BJ (cell line): Measurements from ENCODE around the gene KRT72. TPM values are rescaled to one million over a fixed set of nuclear protein-coding genes. Genes with fewer than 3 reads are reported as not detected.

Experiments
- CTCF ChIA-PET: fragments of 350-600 bp; formaldehyde crosslinking; extraction: SDS; loops from one replicate; lab custom pipeline; 2021; ENCODE audit warnings: antibody characterized with exemption, inconsistent platforms; lab: Yijun Ruan, JAX
- POLR2A ChIA-PET: fragments of 300-600 bp; sonication (Branson Sonifier 250); formaldehyde crosslinking; extraction: SDS; loops from one replicate; lab custom pipeline; 2021; ENCODE audit warnings: antibody characterized with exemption; lab: Charles Lee
- DNase-seq: peaks from one replicate; pipeline ENCODE4 v3.0.0-alpha.2; 2011; ENCODE audit warnings: low read depth
- H3K27me3 ChIP-seq: 2 replicates; pipeline ENCODE4 v1.6.0; 2011; ENCODE audit warnings: low read length; ENCODE audit not compliant: control insufficient read depth, insufficient read depth
- H3K36me3 ChIP-seq: 2 replicates; pipeline ENCODE4 v1.5.1; 2011; ENCODE audit warnings: low read length; ENCODE audit not compliant: control insufficient read depth, insufficient read depth
- H3K4me3 ChIP-seq: 2 replicates; pipeline ENCODE4 v1.5.1; 2011; ENCODE audit warnings: low read depth, mild to moderate bottlenecking, control low read depth, low read length
- CTCF ChIP-seq: IDR thresholded peaks from 2 replicates; pipeline ENCODE4 v1.5.1; 2011; ENCODE audit warnings: low read depth, mild to moderate bottlenecking, control low read depth, inconsistent platforms, low read length, moderate library complexity; ENCODE audit not compliant: insufficient read depth
- polyA plus RNA-seq: library from polyadenylated mRNA; depleted of rRNA; stranded (reverse); fragments of >200 nt; gene quantifications from 2 replicates; pipeline ENCODE4 v1.2.3, GENCODE V29; 2011

The KRT72 gene
- polyA plus RNA-seq, 1 experiment = not detected

GRCh38 chr12:52577316-52577715, 23.9 kb downstream of the KRT72 start:
- CTCF ChIA-PET = interaction anchor here (0.7 to 17.2 kb wide), 3 partner anchors 21 to 302 kb away, joined by 3 to 283 read pairs (median 3); no protein-coding TSS in a partner anchor
- POLR2A ChIA-PET = no interaction called here
- no peak for TF ChIP-seq CTCF
- no peak for DNase-seq
- Histone ChIP-seq H3K4me3 (no peak overlapping the region), H3K36me3 (no peaks in the 10 kb centered on the region), H3K27me3 (peaks cover 9% of the 10 kb centered on the region)

- TF ChIP-seq CTCF = no peak
- H3K36me3 ChIP-seq = no peaks in the 10 kb centered on the region
- CTCF ChIA-PET = interaction anchor here (1.0 to 17.2 kb wide), 3 partner anchors 196 to 303 kb away, joined by 3 to 283 read pairs (median 4); no protein-coding TSS in a partner anchor
- no peak for DNase-seq
- POLR2A ChIA-PET = no interaction called here
- no peak overlapping the region for H3K4me3 ChIP-seq
- H3K27me3 ChIP-seq = peaks cover 10% of the 10 kb centered on the region
Observed at GRCh38 chr12:52575948-52576347, 25.3 kb downstream of the KRT72 start.

- no peak for DNase-seq
- H3K36me3 ChIP-seq = no peaks in the 10 kb centered on the region
- ChIA-PET POLR2A (no interaction called here), CTCF (interaction anchor here (1.0 to 17.2 kb wide), 5 partner anchors 14 to 304 kb away, joined by 3 to 283 read pairs (median 5); no protein-coding TSS in a partner anchor)
- peaks cover 10% of the 10 kb centered on the region for H3K27me3 ChIP-seq
- TF ChIP-seq CTCF = no peak
- H3K4me3 ChIP-seq = no peak overlapping the region
Observed at GRCh38 chr12:52575256-52575655, 26.0 kb downstream of the KRT72 start.

- H3K4me3 ChIP-seq = no peak within 1 kb of the TSS
- no peak for DNase-seq
- no peak for TF ChIP-seq CTCF
- H3K27me3 ChIP-seq = peaks cover 10% of the 10 kb centered on the region
- CTCF ChIA-PET = interaction anchor here (0.7 to 17.2 kb wide), 5 partner anchors 9 to 392 kb away, joined by 4 to 283 read pairs (median 5); no protein-coding TSS in a partner anchor
- no peaks in the 10 kb centered on the region for H3K36me3 ChIP-seq
- POLR2A ChIA-PET = no interaction called here
Observed at GRCh38 chr12:52573743-52574142, 27.5 kb downstream of the KRT72 start, which contains the start of gene KRT74. KRT74 (minus strand) TSS chr12:52573843; CDS start chr12:52573777, 66 bp downstream.

- ChIA-PET CTCF (interaction anchor here (0.7 to 17.2 kb wide), 3 partner anchors 9 to 392 kb away, joined by 4 to 283 read pairs (median 6); no protein-coding TSS in a partner anchor), POLR2A (no interaction called here)
- Histone ChIP-seq H3K4me3 (no peak overlapping the region), H3K36me3 (no peaks in the 10 kb centered on the region), H3K27me3 (peaks cover 10% of the 10 kb centered on the region)
- no peak for TF ChIP-seq CTCF
- no peak for DNase-seq
Observed at GRCh38 chr12:52573306-52573705, 28.0 kb downstream of the KRT72 start.
